ENCODE measurements around the gene OPA1.
"Not testable (repeated sequence)": the region's sequence is repeated elsewhere in the genome, so short reads cannot be mapped to it uniquely, and the experiment has no call there.

The OPA1 gene

DNA sequence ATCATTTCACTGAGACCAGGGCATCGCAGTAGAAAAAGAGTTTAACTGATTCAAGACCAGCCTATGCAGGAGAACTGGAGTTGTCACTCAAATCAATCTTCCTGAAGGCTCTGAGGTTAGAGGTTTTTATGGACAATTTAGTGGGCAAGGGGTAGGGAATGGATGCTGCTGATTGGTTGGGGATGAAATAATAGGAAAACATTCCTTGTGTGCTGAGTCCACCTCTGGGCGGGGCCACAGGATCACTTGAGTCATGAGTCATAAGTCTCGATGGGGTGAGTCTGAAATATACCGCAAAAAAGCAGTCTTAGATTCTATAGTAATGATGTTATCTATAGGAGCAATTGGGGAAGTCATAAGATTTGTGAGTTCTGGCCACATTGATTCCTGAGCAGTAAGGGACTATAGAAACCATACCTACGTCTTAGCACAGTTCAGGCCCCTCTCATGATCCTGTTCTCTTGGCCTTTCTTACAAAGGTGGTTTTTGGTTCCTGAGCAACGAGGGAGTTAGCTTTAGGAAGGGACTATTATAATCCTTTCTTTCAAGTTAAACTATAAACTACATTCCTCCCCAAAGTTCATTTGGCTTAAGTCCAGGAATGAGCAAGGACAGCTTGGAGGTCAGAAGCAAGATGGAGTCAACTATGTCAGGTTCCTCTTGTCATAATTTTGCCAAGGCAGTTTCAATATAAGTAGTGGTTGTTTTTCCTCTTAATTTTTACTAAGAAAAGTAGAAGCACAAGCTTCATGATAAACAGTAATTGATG is 2.7 kb upstream of the OPA1 start:
- DNase-seq: no peak

DNA sequence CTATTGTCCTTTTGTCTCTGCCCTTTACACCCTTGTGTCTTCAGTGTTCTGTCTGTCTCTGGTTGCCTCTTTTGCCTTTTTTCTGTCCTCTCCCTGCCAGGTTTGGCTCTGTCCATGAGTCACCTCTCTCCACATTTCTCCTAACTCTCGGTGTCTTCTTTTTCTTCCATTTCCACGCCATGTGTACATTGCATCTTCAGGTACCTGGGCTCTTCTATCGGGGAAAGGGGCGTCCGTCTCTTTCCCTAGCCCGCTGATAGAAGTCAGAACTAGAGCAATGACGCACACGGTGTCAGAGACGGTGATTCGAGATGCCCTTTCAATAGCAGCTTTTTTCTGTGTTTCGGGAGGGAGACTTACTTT is 641 bp downstream of the OPA1 start:
- no peak for DNase-seq

DNA sequence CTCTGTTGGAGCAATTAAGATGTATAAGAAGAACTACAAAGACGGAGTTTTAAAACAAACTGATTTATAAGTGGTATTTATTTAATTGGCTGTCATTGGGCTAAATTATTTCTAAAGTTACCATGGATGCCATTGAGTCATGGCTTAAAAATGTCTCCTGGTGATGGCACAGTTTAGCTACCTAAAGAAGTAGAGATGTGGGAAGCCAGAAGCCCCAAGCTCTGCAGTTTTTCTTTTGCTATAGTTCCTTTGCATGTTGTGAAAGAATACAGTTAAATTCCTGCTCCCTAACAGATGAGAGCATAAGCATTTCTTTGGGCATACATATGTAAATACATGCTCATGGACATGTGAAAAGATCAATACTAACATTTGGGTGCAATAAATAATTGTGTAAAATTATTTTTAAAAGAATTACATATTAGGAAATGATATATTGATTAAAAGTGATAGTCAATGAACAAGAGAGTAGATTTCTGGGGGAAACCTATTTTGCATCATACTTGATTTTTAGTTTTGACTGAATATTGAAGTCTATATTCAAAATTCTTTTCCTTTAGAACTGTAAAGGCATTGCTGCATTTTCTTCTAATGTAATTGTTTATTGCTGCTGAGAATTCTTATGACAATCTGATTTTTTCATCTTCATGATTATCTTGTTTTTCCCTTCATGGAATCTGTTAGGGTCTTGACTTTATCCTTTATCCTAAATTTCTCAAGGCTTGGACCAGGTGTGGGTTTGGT is 2.1 kb downstream of the OPA1 start:
- DNase-seq: no peak

DNA sequence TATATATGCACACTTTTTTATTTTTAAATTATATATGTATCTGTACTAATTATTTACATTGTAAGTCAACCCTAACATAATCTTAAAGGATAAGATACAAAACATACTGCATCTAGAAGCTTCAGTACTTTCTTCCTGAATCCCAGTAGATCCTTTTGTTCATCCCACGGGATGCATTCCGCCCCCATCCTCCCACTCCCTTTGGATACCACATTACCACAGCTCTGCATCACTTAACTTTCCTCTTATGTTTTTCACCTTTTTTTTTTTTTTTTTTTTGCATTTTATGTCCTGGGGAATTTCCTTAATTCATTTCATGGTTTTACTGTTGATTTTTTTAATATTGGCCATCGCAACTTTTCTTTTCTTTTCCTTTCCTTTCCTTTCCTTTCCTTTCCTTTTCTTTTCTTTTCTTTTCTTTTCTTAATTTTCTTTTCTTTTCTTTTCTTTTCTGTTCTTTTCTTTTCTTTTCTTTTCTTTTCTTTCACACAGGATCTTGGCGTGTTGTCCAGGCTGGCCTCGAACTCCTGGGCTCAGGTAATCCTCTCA is 3.0 kb downstream of the OPA1 start:
- no peak for DNase-seq

DNA sequence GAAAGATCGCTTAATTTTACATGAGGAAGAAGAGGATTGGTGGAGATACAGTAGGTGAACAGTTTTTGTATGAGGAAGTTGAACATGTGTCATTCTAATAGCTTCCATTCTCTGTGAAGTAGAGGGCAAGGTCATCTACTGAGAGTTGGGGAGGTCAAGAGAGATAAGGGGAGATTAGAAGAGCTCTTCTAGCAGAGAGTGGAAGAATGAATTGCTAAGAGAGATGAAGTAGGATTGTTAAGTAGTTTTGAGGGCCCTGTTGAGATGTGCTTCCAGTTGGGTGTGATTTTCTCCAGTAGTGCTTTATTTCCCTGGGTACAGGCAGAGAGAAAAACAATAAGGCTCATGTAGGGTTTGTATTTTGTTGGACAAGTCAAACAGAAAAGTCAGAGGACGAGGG is 5.2 kb downstream of the OPA1 start:
- no peak for DNase-seq

DNA sequence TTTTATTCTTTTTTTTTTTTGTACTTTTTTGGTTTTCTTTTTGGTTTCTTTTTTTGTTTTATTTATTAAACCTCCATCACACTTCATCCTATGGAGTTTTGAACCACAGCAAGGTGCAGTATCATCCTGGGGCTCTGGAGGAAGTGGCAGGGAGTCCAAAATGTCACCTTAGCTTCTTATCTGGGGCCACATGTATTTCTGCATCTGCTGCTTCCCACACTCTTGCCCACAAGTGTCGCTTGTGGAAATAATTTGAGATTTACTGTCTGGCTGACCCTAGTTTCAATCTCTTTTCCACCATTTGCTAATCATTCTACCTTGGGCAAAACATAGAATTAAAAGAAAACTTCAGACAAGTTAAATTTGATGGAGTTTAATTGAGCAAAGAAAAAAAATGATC is 6.4 kb downstream of the OPA1 start:
- no peak for DNase-seq

DNA sequence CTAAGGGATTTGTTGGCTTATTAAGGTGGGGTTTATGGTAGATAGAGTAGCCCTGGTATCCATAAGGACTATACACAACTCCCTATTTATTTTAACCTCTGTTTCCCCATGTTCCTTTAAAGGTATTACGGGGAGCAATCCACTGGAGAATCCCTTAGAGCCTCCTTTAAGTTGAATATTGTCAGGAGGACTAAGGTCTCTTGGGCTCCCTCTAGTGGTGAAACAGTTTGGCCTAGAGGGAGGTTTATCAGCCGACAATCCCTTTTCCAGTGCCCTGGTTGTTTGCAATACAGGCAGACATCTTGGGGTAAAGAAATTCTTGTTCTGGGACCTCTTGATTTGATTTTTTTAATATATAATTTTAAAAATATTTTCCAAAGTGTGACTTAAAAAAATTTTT is 12.9 kb downstream of the OPA1 start:
- DNase-seq: no peak

DNA sequence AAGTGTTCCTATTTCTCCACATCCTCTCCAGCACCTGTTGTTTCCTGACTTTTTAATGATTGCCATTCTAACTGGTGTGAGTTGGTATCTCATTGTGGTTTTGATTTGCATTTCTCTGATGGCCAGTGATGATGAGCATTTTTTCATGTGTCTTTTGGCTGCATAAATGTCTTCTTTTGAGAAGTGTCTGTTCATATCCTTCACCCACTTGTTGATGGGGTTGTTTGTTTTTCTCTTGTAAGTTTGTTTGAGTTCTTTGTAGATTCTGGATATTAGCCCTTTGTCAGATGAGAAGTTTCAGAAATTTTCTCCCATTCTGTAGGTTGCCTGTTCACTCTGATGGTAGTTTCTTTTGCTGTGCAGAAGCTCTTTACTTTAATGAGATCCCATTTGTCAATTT is 13.9 kb downstream of the OPA1 start:
- DNase-seq: not testable (repeated sequence)

DNA sequence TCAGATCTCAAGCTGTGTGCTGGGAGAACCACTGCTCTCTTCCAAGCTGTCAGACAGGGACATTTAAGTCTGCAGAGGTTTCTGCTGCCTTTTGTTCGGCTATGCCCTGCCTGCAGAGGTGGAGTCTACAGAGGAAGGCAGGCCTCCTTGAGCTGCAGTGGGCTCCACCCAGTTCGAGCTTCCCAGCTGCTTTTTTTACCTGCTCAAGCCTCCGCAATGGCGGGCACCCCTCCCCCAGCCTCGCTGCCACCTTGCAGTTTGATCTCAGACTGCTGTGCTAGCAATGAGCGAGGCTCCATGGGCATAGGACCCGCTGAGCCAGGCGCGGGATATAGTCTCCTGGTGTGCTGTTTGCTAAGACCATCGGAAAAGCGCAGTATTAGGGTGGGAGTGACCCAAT is 17.5 kb downstream of the OPA1 start:
- DNase-seq: not testable (repeated sequence)

DNA sequence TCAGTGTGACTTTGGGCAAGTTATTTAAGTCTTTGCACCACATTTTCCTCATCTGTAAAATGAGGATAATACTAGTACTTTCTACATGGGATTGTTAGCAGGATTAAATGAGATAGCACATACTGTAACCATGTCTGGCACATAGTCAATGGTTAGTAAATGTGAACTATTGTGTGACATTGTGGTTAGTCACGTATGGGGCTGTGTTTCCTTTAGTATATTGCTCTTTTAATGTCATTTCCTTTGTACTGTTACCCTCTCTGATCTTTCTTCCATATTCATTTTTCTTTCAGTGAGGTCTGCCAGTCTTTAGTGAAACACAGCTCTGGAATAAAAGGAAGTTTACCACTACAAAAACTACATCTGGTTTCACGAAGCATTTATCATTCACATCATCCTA is 21.4 kb downstream of the OPA1 start:
- no peak for DNase-seq

DNA sequence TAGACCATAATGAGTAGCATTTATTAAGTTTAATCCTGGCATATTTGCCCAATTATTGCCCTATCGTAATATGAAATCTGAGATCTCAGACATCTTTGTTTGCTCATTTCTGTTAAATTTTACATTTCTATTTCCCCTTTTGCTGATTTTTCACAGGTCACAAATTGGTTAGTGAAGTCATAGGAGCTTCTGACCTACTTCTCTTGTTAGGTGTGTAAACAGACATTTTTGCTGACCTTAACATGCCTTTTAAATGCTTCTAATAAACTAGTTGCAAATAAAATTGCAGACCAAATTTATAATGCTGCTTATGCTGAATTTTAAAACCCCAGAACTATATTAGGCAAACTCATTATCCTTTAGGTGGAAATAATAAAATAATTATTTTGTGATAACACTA is 24.6 kb downstream of the OPA1 start:
- DNase-seq: no peak

DNA sequence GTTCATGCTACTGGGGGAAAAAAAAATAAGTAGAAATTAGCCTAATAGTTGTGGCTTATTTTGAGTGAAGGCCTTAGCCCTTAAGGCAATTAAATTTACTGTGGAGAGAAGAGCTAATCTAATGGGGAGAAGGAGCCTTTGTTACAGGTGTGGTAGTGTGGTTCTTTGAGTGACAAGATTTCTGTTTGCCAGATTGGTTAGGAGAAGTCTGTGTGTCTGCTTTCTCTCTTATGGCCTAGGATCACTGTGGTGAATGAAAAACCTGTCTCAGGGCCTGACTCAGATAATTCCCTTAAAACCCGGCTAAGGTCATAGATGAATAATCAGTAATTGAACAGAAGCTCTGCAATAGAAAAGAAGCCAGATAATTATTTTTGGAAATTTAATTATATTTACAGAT is 27.0 kb downstream of the OPA1 start:
- DNase-seq: no peak

DNA sequence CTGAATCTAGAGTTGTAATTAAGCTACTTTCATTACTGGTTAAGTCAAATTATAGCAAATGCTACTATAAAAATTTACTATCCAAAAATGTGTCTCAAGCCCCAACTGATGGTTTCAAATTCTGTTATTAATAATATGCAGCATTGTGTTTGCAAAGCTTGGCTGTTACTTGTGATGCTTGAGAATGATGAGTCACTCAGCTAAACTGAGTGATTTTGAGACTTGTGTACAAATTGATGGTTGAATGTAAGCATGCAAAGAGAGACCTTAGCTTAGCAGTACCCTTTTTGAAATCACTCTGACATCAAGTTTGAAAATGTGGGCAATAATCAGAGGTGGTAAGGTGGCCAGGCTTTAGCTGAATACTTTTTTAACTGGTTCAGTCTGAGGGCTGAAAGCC is 27.6 kb downstream of the OPA1 start:
- no peak for DNase-seq

DNA sequence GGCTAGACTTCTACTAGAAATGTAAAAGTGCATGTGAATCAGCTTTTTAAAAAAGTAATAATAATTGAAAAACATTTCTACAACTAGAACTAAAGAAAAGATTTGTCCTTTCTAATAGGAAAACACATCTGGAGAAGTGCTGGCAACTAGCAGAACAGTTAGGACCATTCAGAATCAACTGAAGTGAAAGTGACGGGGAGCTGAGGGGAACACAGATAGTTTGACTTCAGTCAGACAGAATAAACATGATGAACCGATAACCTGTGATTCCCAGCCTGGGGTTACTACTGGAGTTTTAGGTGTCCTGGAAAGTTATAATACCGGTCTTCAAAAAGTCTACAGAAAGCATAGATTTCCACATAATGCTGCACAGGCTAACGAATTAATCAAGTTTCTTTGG is 28.1 kb downstream of the OPA1 start:
- no peak for DNase-seq

DNA sequence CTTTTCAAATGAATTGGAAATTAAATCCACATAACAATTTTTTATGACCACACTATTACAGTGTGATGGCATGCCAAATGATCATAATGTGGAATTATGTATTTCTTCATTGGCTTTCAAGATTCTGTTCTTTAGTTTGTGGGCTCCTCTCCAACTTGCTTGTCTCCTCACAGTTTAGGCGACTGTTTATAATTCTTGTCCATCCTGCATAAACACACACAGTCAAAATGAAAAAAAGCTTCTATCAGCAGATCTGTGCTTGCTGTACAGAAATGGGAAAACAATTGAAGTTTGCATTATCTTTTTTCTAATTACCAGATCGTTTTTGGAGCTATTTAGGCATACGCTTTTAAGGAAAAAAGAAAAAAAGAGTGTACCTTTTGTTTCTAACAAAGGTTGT is 37.0 kb downstream of the OPA1 start:
- DNase-seq: no peak

DNA sequence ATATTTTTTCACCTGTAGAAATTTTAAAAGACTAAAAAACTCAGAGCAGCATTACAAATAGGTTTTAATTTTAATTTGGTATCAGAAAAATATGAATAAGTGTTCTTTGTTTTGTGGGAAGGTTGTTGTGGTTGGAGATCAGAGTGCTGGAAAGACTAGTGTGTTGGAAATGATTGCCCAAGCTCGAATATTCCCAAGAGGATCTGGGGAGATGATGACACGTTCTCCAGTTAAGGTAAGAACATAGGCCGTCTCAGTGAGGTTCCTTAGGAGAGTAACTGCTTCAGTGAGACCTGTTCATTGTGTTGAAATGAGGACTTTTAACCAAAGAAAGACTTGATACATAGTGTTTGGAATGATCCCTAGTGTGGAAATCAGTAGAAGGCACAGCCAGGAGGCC is 44.8 kb downstream of the OPA1 start:
- DNase-seq: no peak

DNA sequence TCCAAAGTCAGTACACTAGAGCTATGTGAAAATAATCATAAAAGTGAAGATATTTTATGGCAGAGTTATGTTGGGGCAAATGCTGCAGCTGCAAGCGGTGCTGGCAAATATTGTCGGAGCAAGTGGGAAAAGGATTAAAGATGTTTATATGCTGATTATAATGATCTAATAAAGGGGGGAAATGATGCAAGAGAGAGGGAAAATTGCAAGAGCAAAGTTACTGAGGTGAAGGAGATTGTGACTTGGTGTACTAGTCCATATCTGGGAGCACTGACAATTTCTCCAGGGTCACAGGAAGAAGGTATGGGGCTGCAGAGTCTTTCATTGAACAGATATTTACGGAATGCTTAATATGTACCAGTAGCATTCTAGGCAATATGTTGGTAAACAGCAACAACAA is 45.8 kb downstream of the OPA1 start:
- DNase-seq: no peak

DNA sequence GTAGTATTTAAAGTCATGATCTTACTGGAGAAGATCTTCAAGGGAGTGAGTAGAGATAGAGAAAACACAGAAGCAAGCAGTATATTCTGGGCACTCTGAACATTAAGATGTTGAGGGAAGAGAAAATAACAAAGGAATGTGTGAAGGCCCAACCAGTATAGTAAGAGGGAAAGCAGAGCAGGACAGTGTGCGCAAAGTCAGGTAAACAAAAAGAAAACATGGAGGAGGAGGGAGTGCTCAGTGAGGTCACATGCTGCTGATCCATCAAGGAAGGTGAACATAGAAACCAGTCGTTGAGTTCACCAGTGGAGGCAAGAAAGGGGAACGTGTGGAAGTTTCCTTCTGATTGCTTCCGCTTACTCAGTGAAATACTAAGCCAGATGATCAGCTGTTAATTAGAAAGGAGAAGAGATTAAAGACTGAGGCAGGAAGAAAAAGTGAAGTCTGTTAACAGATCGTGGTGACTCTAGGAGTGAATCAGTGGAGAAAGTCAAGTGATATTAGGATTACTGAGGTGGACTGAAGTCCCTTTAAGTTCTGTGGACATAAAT is 47.2 kb downstream of the OPA1 start:
- DNase-seq: no peak

DNA sequence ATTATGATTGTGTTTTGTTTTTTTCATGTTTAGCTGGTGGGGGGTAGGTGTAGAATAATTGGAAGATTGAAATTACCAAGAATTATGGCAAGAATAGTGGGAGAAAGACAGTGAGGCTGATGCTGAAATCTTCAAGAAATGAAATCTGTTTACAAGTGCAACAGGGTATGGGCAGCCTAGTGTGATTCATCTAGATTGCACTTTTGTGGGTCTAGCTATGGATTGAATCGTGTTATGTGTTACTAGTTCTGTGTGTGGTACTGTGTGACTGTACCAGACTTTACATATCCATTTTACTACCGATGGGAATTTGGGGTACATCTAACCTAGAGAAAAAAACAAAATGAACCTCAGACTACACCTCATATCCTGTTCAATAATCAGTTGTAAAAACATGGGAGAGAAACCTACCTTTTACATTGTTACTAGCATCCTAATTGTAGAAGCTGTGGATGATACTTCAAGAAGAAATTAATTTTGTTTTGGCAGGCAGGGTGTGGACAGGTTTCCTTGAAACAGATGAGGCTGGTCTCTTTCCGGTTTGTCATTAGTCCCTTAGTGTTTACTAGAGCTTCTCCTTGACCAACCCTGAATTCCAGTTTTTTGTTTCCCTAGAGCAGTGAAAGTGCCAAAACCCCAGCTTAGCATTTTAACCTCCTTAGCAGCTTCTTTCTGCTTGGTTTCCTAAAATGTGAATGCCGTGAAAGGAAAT is 47.9 kb downstream of the OPA1 start:
- no peak for DNase-seq

DNA sequence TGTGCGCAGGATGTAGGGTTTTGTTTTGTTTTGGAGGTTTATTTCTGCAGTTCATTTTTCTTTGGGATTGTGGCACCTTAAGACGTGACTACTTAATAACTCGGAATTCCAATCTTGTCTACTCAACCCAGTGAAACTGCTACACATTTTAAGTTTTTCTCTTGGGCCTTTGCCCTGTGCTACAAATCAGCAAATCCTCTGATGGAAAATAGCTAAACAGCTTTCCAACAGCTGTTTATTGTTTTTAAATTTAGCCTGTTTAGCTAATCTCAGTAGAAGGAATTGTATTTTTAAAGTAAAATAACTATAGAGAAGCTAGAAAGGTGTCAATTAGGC is 48.4 kb downstream of the OPA1 start:
- DNase-seq: no peak

DNA sequence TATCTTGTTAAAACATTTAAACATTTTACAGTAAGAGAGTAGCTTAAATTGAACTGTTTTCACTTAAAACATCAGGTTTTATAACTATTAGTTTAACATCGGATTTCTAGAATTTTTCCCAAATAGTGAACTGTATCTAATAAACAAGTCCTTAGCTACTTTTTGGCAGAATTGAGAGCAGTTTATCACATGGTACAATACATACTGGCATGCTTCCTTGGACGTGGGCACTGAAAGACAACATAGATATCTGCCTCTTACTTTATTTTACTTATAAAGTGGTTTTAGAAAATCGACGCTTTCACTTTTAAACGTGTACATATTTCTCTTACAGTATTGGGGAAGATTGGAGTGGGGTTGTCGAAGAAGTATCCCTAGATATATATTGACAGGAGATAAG is 52.8 kb downstream of the OPA1 start:
- no peak for DNase-seq

DNA sequence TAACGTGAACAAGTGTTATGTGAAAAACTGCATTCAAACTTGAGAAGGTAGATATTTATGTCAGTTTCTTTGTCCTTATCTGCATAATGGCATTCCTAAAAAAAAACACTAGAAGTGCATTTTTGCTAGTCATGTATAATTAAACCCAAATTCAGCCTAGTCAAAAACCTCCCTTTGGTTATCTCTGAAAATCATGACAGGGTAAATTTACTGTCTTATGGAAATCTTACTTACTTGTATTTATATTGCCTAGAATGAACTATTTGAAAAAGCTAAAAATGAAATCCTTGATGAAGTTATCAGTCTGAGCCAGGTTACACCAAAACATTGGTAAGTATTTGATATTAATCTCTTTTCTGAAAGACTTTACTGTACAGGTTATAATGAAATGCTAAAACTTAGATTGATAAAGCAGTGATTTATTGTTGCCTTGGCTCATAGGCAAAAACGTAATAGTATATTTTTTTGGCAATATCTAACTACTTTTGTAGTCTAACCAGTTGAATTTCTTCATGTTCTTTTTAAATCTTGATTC is 55.6 kb downstream of the OPA1 start:
- DNase-seq: no peak

DNA sequence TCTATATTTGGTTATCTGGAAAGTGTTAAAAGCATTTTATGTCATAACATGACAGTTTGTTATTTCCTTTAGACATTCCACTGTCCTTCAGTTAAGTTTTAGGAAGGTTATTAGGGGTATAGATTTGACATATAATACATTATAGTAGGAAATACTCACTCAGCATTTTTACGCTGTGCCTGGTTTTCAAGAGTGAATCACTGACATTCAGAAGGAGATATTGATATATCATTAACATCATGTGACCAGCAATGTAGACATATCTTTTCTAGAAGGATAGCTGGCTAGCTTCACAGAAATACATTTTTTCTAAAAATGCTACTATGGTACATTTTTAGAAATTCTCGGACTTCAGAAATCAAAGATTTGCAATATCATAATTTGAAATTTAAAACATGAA is 57.6 kb downstream of the OPA1 start:
- no peak for DNase-seq
